OCI-LY1 (cell line): Measurements from ENCODE around the gene DNAJA3.
"Not testable (repeated sequence)": the region's sequence is repeated elsewhere in the genome, so short reads cannot be mapped to it uniquely, and the experiment has no call there.

Source experiments
- CTCF ChIP-seq: fragments of 200-600 bp; sonication (generic), shearing (Covaris generic); IDR thresholded peaks from 2 replicates; pipeline ENCODE4 v1.5.1; 2017; ENCODE audit warnings: mild to moderate bottlenecking, antibody characterized with exemption, low read length, moderate library complexity, mixed read lengths
- EZH2 ChIP-seq: fragments of 200-600 bp; sonication (generic), shearing (Covaris generic); IDR thresholded peaks from 2 replicates; pipeline ENCODE4 v1.8.0; 2017; ENCODE audit warnings: borderline replicate concordance, mixed run types, mild to moderate bottlenecking, antibody characterized with exemption, low read length, moderate library complexity, mixed read lengths

DNA sequence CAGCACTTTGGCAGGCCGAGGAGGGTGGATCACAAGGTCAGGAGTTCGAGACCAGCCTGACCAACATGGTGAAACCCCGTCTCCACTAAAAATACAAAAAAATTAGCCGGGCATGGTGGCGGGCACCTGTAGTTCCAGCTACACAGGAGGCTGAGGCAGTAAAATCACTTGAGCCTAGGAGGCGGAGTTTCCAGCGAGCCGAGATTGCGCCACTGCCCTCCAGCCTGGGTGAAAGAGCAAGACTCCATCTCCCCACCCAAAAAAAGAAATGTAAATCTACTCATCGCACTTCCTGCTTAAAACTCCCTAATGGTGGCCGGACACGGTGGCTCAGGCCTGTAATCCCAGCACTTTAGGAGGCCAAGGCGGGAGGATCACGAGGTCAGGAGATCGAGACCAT lies 31.8 kb upstream of the DNAJA3 start:
- TF ChIP-seq EZH2, CTCF: not testable (repeated sequence)
